Measurements from ENCODE around the gene HOXD11. TPM values are rescaled to one million over a fixed set of nuclear protein-coding genes. Genes with fewer than 3 reads are reported as not detected.

HOXD11 gene
- total RNA-seq, 1 donor from 2014 or later: not detected

DNA sequence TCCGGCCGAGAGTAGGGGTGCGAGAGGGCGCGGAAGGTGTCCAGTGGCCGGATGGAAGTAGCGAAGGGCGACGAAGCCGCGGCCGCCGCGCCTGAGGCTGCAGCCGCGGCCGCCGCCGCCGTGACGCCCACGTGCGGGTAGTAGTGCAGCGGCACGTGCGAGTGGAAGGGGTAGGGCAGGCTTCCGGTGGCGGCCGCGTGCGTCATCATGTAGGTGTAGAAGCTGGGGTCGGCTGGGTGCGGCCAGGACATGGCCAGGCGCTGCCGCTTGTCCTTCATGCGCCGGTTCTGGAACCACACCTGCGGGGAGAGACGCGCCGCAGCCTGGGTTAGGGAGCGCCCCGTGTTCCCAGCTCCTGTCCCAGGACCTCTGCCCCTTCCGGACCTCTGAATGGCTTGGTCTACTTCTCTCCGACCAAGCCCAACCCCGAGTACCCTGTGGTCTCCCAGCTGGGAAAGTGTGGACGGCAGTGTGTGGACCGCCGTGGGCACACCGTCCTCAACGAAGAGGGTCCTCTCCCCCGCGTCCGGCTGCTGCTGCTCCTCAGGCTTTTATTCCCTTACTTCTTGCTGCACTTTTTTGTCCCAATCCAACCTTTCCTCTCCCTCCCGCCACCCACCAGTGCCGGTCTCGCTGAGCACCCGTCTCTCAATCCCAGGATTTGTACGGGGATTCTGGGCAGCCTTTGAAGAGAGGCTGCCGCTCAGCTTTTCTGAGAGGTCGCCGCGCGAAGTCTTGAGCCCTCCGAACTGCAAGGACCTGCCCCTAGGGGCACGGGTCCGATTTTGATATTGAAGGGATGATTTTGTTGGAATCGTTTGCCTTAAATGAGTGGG lies 26.3 kb upstream of the HOXD11 start:
- intact Hi-C loops (cut with micrococcal nuclease): loop anchor here (2.0 to 5.0 kb wide), 2 partner anchors 78 to 1748 kb away; partner anchors contain the start of gene SP9

DNA sequence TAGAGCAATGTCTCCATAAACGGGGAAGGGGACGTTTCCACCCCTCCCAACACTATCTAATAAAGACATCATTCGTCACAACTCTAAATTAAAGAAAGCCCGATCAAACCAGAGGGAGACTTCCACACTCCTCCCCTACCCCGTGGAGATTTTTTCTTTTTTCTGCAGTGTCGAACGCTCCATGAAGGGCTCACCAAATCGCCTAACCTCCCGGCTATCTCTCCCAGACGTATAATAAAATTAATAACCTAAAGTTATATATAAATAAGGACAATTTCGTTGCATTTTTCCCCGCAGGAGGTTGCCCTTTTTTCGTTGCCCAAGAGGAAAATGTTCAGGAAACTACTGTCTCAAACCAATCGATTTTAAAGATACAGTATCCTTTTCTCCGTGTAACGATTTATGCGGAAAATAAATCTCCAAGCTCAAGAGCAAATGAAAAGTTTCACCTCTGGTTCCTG lies 25.7 kb upstream of the HOXD11 start:
- intact Hi-C loops (cut with micrococcal nuclease): loop anchor here (2.0 to 5.0 kb wide), 2 partner anchors 77 to 1749 kb away; partner anchors contain the start of gene SP9

DNA sequence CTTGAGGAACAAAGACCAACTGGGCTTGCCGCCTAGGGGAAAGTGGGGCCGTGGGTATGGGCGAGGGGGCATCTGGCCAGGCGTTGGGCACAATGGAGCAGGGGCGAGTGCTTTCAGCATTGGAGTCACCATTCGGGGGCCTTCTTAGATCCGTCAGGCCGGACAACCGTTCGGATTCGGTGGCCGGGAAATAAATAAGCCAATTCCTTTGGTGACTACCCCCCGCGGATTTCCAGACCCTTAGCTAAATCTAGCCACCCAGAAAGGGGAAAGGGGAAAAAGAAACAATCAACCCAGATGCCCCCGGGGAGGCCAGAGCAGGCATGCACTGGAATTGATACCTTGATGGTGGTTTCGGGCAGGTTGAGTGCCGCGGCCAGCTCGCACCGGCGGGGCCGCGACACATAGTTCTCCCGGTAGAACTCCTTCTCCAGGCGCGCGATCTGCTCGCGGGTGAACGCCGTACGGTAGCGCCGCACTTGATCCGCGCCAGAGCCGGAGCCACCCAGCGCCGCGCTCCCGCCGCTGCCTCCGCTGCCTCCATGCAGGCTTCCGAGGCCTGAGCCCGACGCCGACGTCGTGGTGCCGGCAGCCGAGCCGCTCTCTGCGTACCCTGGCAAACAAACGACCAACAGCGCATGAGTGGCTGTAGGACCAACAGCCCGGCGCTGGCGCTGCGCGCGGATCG lies 25.1 kb upstream of the HOXD11 start:
- intact Hi-C loops (cut with micrococcal nuclease): loop anchor here (2.0 to 5.0 kb wide), 3 partner anchors 49 to 1750 kb away; partner anchors contain the start of gene SP9

DNA sequence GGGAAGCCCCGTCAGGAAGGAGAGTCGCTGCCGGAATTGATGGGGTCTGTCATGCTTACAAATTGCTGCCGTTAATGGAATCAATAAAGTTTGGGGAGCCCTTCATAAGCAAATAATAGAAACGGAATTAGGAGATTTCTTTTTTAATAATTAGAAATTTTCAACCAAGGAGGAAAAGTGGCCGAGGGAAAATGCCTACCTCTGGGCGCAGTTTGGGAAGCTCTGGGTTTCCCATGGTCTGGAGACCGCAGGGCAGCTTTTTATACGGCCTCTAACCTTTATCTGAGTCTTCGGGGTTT lies 24.6 kb upstream of the HOXD11 start:
- intact Hi-C loops (cut with micrococcal nuclease): loop anchor here (2.0 to 5.0 kb wide), 2 partner anchors 48 to 1750 kb away; partner anchors contain the start of gene SP9

DNA sequence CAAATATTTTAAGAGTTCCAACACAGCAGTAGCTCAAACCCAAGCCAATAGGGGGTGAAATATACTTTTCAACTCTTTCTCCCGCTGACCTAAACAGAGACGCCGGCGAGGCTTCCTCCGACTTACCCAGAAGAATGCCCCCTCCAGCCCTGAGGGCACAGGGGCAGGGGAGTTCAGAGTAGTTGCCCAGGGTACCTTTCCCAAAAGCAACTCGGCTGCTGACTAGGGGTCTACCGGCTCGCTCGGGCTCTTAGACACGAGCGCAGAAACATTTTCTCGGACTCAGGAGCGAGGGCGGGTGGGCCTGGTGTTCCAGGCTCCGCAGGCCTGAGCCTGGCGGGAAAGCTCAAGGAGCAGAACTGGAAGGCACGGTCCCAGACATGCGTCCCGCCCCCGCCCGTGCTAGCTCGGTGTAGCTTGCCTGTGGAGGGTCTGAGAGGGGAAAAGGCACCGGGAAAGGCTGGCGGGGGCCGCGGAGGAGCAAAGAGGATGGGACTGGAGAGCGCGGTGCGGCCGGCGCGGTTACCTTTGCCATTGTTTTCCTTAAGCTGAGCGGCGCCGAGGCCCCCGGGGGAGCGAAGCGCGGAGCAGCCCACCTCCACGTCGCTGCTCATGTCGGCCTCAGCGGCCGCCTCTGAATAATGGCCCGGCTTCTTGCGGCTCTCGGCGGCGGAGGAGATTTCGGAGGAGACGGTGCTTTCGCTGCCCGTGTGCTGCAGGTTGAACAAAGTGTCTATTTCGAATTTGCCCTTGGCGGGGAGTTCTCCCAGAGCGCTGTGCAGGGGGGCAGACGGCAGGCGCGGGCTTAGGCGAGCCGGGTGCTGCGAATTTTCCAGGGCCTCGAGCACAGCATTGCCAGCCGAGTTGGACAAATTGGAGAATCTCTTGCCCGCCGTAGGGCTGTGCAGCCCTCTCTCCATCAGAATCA lies 24.0 kb upstream of the HOXD11 start:
- intact Hi-C loops (cut with micrococcal nuclease): loop anchor here (2.0 to 5.0 kb wide), 2 partner anchors 48 to 1751 kb away; partner anchors contain the start of gene SP9

DNA sequence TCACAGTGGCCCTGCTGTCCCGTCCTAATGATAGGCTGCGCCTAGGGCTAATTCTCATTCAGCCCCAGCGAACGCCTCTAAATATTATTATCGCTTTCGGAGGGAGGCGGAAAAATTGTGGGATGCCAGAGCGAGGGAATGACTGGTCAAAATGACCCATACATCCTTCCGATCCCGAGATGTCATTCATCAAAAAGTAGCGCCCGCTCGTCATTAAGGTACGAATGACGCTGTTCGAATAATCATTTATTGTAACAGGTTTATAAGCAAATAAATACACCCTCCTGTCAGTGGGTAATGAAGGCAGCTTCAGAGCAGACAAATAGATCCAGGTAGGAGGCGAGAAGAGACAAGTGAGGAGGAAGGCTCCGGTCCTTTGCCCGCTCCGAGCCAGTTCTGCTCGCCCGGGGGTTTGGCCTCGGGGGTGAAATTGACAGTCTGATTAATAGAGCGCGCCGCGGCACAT lies 23.3 kb upstream of the HOXD11 start, which contains the start of gene EVX2:
Gene EVX2 (minus strand): TSS at position 167 of the 466 bp plus-strand sequence. CDS start 186 bp downstream, outside the sequence.
- intact Hi-C loops (cut with micrococcal nuclease): loop anchor here (2.0 to 5.0 kb wide), 3 partner anchors 15 to 1752 kb away; partner anchors contain the start of genes HOXD12 and SP9

DNA sequence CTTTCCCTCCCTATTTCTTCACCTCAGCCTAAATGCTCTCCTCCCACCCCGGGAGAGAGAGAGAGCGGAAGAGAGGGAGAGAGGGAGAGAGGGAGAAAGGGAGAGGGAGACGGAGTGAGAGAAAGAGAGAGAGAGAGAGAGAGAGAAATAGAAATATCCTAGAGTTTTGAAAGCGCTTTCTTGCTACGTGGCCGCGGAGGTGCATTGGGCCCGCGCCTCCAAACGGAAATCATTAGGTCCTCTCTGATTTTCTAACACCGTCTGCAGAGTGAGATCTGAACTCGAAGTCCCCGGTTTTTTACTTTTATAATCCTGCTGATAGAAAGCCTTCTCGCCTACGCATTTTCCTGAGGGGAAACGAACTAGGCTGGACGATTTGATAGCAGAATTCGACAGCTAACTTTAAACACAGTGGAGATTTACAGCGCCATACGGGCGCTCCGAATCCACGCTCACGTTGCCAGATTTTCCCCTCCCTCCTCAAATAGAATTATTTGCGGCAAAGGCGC lies 22.4 kb upstream of the HOXD11 start:
- intact Hi-C loops (cut with micrococcal nuclease): loop anchor here (2.0 to 5.0 kb wide), 2 partner anchors 14 to 1752 kb away; partner anchors contain the start of genes HOXD12 and SP9

DNA sequence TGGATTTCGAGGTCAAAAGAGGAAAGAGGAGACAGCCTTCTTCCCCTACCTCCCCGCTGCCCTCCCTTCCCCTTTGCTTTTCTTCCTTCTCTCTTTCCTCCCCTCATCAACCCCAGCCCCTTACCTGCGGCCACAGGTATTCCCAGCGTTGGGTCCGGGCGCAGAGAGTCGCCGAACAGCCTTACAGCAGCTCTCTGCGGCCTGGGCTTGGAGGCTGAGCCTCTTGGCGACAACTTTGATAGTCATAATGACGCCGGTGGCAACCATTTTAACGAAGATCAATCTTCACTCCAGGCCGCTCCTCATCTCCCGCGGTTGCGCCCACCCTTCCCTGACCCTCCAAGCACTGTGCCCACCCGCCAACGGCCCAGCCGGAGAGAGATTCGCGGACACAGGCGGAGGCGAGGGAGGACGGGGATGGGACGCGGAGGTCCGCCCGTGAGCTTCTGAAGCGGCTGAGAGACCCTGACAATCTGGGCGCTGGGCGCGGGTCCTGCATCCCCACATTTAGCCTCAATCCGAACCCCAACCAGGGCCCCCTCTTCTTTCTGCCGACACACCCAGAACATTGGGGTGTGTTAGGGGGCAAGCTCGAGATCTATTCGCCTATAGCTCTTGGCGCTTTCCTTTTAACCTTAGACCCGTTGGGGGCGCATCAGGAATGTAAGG lies 21.8 kb upstream of the HOXD11 start:
- intact Hi-C loops (cut with micrococcal nuclease): loop anchor here (2.0 kb wide), 1 partner anchor 14 kb away; the partner anchor contains the start of gene HOXD12

DNA sequence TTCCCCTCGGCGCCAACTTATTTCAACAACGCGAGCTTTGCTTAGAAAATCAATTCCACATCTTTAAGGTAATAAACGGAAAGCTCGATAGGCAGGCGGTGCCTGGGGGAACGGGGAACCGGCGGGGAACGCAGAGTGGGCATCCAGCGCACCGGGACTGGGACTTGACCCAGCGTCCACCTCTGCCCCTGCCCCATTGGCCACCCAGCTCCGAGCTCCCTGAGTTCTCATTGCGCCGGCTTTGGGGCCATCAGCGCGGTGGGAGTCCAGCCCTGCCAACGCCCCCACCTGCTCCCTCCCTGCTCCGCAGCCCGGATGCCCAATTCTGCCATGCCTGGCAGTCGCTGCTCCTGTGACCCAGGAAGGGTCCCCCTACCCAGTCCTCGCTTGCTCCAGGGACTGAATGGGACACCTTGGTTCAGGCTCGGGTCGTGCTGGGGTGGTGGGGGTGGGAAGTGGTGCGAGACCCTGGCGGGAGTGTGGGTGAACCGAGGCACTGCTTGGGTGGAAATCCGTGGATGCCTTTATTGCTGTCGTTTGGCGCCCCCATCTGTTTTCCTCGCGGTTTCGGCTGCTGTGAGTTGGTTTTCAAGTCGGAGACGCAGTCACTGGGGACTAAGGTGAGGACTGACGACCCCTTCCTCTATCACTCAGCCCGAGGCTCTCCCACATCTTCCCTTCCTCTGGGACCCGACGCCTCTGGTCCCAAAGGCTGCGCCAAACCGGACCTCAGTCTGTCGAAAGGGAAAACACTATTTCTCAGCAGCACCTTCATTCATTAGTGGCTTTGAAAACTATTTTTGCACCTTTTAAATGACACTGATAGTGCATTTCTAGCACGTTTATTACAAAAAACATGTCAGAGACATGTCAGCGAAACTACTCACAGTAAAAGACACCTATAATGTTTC lies 21.0 kb upstream of the HOXD11 start:
- intact Hi-C loops (cut with micrococcal nuclease): loop anchor here (2.0 kb wide), 1 partner anchor 13 kb away; the partner anchor contains the start of gene HOXD12

DNA sequence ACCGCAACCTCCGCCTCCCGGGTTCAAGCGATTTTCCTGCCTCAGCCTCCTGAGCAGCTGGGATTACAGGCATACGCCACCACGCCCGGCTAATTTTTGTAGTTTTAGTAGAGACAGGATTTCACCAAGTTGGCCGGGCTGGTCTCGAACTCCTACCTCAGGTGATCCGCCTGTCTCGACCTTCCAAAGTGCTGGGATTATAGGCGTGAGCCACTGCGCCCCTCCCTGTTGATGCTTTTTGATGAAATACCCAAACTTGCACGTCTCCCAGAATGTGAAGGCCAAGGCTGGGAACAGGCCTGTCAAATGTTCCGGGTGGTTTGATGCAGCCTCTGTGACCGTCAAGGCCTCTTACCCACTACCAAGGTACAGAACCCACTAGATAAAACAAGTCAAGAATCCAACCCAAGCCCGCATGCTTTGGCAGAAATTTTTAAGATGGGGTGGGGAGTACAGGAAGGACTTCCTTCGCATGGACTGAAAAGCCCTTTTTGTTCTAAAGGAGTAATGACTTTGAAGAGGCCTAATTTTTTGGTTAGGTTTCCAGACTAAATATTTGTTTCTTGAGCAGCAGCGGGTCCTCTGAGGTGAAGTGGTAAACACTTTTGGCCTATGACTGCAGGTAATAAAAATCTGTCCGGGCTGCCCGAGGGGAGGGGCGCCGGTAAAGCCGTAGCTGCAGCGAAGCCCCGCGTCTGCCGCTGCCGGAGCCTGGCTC lies 19.6 kb upstream of the HOXD11 start:
- intact Hi-C loops (cut with micrococcal nuclease): loop anchor here (1.0 to 2.0 kb wide), 2 partner anchors 23 to 397 kb away; no protein-coding TSS in a partner anchor

DNA sequence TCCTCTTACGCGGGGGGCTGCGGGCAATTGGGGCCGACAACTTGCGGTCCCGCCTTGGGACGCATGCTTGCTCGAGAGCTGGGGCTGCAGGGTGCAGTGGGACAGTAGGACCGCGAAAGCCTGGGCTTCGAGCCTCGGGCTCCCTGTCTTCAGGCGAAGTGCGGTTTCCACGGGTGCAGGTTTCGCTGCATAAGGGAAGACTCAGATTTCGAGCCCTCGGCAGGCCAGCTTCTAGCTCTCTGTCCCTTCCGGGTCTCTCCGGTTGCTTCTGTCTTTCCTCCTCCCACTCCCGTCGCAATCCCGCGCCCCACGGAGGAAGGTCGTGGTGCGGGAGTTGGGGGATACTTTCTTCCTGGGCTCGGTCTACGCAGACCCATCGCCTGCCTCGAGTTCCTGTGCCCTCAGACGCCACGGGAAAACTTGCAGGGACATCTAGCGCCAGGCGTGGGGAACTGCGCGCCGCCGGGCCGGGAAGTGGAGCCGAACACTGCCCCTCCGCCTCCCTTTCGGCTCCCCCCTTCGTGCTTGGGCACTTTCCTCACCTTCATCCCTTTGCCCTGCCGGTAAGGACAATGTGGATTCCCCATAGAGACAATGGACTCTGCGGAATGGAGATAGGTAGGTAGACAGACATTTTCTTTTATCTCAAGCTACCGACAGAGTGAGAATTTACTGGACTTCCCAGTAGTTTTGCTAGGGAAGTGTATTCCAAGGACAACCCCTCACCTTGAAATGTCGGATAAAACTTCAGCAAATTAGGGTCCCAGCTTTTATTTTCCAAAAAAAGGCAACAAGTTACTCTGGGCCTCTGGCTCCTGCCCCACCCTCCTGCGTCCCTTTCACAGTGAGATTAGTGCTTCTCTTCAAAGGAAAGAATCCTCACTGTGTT lies 18.8 kb upstream of the HOXD11 start:
- intact Hi-C loops (cut with micrococcal nuclease): loop anchor here (1.0 to 2.0 kb wide), 2 partner anchors 23 to 398 kb away; no protein-coding TSS in a partner anchor

DNA sequence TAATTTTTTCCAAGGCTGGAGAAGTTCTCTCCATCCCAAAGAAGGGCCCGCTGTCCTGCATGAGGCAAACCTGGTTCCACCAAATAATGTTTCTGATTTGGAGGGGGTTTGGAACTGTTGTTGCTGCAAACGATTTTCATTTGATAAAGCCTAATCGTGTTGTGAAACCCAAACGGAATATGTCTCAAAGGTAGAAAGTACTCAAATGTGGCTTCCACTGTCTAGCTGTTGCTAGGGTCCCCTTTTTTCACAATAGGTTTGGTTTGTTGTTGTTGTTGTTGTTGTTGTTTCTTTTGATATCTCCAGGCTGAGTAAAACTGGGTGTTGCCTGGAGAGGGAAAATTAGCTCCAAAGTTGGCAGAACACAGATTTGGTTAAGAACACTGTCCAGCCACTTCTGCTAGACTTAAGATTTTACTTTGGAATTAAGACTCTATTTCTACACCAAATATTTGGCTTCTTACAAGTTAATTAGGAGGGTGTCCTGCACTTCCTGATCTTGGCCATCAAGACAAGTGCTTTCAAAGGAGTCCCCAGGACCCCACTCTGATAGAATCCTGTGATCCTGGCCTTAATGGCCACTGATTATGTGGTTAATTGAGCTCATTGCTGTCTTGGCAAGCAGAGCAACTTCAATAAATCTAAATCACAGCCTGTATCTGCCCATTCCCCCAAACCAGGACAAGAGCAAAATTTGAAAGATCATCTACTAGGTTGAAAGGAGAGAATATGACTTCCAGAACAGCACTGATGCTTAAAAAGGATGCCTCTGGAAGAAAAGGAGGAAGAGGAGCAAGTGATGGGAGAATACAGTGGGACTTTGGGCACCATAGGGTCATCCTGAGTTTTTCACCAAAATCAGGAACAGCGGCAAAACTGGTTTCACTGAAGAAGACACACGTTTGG lies 17.9 kb upstream of the HOXD11 start:
- intact Hi-C loops (cut with micrococcal nuclease): loop anchor here (1.0 to 2.0 kb wide), 2 partner anchors 22 to 399 kb away; no protein-coding TSS in a partner anchor

DNA sequence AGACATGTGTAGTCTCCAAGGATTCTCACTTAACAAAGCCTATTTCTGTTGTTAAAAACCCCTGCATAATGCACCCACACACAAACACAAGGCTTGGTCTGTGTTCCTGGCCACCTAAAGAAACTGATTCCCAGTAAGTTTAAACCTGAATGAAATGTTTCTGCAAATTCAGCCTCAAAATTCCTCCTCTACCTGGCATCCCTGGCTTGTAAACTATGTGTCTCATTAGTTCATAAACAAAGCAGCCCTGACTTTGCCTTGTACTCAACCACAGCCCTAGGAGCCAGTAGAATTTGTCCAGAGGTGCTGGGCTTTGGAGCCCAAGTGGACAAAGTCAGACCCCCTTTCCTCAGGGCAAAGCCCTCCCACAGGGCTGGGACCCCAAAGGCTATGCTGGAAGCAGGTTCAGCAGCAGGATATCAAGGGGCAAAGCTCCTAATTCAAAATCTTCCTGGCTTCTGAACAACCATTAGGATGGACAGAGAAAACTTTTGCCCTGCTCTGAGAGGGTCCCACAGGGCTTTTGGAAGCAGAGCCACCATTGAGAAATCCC lies 17.2 kb upstream of the HOXD11 start:
- intact Hi-C loops (cut with micrococcal nuclease): loop anchor here (2.0 kb wide), 1 partner anchor 21 kb away; no protein-coding TSS in a partner anchor

DNA sequence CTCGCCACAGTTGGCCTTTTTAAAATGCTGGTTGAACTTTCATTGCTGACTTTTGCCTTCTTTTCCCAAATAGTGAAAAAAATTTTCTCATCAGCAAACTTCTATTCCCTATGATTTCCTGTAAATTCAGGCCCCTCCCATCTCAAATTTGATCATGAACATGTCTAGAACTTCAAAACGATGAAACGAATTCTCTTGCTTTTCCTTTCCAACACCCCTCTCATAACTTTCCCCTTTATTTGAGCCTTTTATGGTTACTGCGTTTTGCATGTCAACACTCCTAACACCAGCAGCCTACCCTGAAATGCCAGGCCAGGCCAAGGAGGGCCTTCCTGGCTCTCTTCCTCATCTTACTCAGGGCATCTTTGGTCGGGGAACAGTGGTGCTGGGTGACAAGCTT lies 16.2 kb upstream of the HOXD11 start:
- intact Hi-C loops (cut with micrococcal nuclease): no loop called here

All from T-helper 2 cell treated with Interferon-gamma antibody and Interleukin-4, amounts not matched to agents 100 ng/mL and 5 ng/mL, for 36 hours (primary cell).